Neural cell (in vitro differentiated cells): ENCODE results near the gene COBL.

Experiments used
- CTCF ChIP-seq: fragments of 450-650 bp; IDR thresholded peaks from 2 replicates; pipeline ENCODE4 v1.5.1; 2014; ENCODE audit warnings: antibody characterized with exemption, mild to moderate bottlenecking, moderate library complexity; ENCODE audit not compliant: poor library complexity, severe bottlenecking
- EP300 ChIP-seq: fragments of 450-650 bp; conservative IDR thresholded peaks from 2 replicates; pipeline ENCODE4 v1.6.1; 2014; ENCODE audit warnings: antibody characterized with exemption, mild to moderate bottlenecking, moderate library complexity; ENCODE audit not compliant: poor library complexity, severe bottlenecking
- EZH2 ChIP-seq: fragments of 200-600, 300-800 bp; shearing (Covaris generic), sonication (generic); IDR thresholded peaks from 2 replicates; pipeline ENCODE4 v1.6.1; 2014; ENCODE audit warnings: antibody characterized with exemption, low read length, borderline replicate concordance, mild to moderate bottlenecking; ENCODE audit not compliant: insufficient read depth, poor library complexity, severe bottlenecking
- MXI1 ChIP-seq: fragments of 450-650 bp; conservative IDR thresholded peaks from 2 replicates; pipeline ENCODE4 v1.6.1; 2014; ENCODE audit warnings: antibody characterized with exemption, mild to moderate bottlenecking; ENCODE audit not compliant: poor library complexity, severe bottlenecking
- REST ChIP-seq: IDR thresholded peaks from 2 replicates; pipeline ENCODE4 v1.6.1; 2012; ENCODE audit warnings: borderline replicate concordance
- SMC3 ChIP-seq: fragments of 450-650 bp; conservative IDR thresholded peaks from 2 replicates; pipeline ENCODE4 v1.6.1; 2014; ENCODE audit warnings: antibody characterized with exemption, mild to moderate bottlenecking, moderate library complexity; ENCODE audit not compliant: poor library complexity

- TF ChIP-seq CTCF (no peak), MXI1 (no peak), REST (no peak), EP300 (no peak), EZH2 (no peak), SMC3 (no peak)
Observed at GRCh38 chr7:51017576-51018535, 298.8 kb downstream of the COBL start.
